Hypothalamus (tissue), 51 donors: Measurements from ENCODE around the gene IRGM.
"Not testable (repeated sequence)": the region's sequence is repeated elsewhere in the genome, so short reads cannot be mapped to it uniquely, and the experiment has no call there.

ENCODE experiments used
- DNase-seq, 51 donors: peaks; one replicate each; lab custom pipeline; 2025; lab: John Stamatoyannopoulos, UW

The IRGM gene, protein sequence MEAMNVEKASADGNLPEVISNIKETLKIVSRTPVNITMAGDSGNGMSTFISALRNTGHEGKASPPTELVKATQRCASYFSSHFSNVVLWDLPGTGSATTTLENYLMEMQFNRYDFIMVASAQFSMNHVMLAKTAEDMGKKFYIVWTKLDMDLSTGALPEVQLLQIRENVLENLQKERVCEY

GRCh38 chr5:150846308-150846653 lies at the start of gene IRGM:
Gene IRGM (plus strand): TSS chr5:150846521. CDS start chr5:150848124, 1,603 bp downstream.
- DNase-seq, result not testable (repeated sequence)

DNA sequence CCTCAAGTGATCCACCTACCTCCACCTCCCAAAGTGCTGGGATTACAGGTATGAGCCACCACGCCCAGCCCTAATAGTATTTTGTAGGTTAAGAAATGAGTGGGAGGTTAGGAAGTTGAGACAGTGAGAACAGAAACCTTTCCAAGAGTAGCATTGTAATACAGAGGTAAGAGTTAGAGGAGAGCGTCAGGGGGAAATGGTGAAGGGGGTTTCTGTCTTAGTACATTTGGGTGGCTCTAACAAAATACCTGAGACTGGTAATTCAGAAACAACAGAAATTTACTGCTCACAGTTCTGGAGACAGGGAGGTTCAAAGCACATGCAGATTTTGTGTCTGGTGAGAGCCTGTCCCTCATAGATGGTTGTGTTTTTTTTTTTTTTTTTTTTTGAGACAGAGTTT lies 48.9 kb upstream of the IRGM start:
- no peak for DNase-seq

DNA sequence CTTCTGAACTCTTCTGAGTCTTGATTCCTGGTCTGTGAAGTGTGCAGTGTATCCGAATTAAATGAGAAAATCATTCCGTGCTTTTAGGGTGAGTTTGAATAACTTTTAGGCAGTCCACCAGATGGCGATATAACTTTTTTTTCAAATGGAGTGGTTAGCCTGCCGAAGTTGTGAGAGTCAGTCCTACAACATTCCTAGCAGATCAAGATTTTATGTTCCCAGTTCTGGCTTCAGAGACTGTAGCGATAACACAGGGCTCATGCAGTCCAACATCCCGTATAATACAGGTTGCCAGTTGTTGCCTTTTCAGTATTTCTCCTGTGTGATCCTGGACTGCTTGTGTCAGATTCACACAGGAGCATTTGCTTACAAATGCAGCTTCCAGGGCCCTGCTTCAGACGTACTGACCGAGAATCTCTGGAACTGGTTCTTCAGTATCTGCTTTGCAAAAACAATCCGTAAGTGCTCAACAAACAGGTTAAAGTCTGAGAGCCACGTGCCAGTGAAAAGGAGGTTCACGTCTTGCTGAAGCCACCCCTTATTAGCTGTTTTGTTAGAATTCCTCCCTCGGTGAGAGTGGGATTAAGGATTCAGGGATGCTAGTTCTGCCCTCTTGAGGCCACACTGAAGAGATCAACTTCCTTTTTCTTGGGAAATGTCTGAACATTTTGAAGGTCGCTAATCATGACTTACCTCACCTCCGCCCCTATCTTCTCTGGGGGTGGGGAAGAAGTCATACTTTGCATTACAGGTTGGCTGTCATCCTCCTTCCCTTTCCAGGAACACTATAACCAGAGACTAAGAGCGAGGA lies 45.0 kb upstream of the IRGM start:
- DNase-seq, result peak in 6 of 51 donors; percentile 16 to 61 (median 20)

DNA sequence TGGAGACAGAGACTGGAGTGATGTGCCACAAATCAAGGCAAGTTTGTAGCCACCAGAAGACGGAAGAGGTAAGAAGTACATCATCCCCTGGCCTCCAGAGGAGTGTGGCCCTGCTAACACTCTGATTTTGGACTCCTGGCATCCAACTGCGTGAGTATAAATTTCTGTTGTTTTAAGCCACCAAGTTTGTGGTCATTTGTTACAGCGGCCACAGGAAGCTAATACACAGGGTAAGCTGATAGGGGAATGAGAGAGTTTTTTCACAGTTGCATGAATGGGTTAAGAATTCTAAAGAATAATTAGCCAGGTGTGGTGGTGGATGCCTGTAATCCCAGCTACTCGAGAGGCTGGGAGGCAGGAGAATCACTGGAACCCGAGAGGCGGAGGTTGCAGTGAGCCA lies 41.9 kb upstream of the IRGM start:
- DNase-seq, result no peak

- no peak for DNase-seq
Observed at GRCh38 chr5:150809363-150809762, 37.0 kb upstream of the IRGM start.

GRCh38 chr5:150815010-150815409 lies 31.3 kb upstream of the IRGM start:
- no peak for DNase-seq

DNA sequence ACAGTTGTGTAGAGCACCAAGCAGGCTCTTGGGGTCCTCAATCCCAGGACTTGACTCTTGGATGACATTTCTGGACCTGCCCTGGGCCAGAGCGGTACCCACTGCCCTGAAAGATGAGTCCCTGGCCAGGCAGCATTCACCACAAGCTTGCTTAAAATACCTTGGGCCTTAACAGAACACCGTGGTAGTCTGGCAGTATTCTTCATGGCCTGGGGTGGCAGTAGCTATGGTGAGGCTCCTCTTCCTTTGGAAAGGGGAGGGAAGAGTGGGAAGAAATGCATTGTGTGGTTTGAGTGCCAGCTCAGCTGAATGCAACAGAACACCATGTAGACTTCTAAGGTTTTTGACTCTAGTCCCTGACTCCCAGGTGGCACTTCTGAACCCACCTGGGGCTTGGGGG lies 29.4 kb upstream of the IRGM start:
- no peak for DNase-seq

- no peak for DNase-seq
Observed at GRCh38 chr5:150829744-150830143, 16.6 kb upstream of the IRGM start.

GRCh38 chr5:150831821-150832220 lies 14.5 kb upstream of the IRGM start:
- not testable (repeated sequence) for DNase-seq

DNA sequence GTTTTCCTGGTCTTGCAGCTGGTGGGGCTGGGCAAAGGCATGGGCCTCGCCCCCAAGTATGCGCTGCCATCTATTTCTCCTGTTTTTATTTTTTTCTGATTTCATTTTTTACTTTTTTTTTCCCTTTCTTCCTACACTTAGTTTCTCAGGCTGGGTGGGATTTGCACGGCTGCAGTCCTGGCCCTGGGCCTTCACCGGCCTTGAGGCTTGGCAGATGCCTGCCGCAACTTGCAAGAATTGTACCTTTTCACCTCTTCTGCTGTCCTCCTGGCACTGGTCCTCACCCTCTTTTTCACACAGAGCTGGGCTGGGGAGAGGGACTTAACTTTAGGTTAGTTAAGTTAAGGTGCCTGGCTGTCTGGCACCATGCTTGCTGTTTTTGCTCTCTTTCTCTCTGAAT lies 10.3 kb upstream of the IRGM start:
- no peak for DNase-seq

DNA sequence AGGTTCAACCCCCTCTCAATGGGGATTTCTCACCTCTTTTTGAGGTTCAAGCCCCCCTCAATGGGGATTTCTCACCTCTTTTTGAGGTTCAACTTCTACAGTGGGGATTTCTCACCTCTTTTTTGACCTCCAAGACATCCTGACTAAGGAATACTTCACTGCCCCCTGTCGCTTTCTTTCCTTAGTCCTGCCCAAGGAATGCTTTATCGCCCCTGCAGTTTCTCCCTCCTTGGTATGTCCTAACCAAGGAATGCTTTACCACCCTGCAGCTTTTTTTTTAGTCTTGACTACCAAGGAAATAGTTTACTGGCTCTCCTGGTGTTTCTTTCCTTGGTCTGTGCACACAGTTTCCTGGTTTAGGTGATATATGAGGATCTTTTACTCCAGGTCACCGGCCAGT lies 9.6 kb upstream of the IRGM start:
- DNase-seq, result no peak

DNA sequence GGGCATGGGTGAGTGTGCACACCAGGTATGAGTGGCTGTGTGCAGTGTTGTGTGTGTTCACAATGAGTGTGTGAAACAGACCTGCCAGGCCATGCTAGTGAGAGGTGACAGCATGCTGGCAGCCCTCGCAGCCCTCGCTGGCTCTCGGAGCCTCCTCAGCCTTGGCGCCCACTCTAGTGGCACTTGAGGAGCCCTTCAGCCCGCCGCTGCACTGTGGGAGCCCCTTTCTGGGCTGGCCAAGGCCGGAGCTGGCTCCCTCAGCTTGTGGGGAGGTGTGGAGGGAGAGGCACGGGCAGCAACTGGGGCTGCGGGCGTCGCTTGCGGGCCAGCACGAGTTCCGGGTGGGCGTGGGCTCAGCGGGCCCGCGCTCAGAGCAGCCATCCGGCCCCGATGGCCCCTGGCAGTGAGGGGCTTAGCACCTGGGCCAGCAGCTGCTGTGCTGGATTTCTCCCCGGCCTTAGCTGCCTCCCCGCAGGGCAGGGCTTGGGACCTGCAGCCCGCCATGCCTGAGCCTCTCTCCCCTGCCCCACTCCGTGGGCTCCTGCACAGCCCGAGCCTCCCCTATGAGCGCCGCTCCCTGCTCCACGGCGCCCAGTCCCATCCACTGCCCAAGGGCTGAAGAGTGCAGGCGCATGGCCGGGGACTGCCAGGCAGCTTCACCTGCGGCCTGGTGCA lies 999 bp upstream of the IRGM start:
- DNase-seq, result not testable (repeated sequence)

GRCh38 chr5:150846654-150847333 lies 473 bp downstream of the IRGM start:
- DNase-seq, result peak in 8 of 51 donors; percentile 3 to 48 (median 14)

GRCh38 chr5:150847334-150847695 lies 994 bp downstream of the IRGM start:
- DNase-seq, result no peak

DNA sequence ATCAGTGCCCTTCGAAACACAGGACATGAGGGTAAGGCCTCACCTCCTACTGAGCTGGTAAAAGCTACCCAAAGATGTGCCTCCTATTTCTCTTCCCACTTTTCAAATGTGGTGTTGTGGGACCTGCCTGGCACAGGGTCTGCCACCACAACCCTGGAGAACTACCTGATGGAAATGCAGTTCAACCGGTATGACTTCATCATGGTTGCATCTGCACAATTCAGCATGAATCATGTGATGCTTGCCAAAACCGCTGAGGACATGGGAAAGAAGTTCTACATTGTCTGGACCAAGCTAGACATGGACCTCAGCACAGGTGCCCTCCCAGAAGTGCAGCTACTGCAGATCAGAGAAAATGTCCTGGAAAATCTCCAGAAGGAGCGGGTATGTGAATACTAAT lies 1.9 kb downstream of the IRGM start:
- no peak for DNase-seq

GRCh38 chr5:150851039-150851438 lies 4.7 kb downstream of the IRGM start:
- DNase-seq, result no peak

GRCh38 chr5:150853561-150853960 lies 7.2 kb downstream of the IRGM start:
- DNase-seq, result no peak

- not testable (repeated sequence) for DNase-seq
Observed at GRCh38 chr5:150856700-150857099, 10.4 kb downstream of the IRGM start.

DNA sequence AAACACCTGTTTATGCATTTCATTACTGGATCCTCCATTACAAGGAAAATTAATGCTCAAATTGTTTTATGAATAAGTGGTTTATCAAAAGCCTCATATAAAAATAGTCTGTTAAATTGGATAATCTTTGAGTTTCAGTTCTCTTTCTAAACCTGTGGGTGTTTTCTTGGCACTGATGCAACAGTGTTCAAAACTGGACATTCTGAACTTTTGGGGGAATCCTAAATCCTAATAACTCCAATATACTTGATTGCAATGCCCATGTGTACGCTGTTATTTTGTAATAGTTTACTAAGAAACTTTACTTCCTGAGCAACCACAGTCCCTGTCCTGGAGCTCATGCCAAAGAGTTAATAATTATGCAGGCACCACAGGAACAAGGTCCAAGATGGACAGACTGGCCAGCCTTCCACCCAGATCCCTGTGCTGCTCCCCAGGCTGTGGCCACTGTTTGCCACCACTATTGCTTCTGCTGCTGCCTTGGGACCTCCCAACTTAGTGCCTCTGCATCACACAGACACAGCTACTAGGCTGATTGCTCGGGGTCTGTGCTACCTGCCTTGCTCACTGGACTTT lies 14.0 kb downstream of the IRGM start:
- no peak for DNase-seq

GRCh38 chr5:150862070-150862469 lies 15.7 kb downstream of the IRGM start:
- no peak for DNase-seq

- no peak for DNase-seq
Observed at GRCh38 chr5:150879358-150879757, 33.0 kb downstream of the IRGM start.
